Measurements from ENCODE around the gene PID1.

PID1 gene

GRCh38 chr2:229099231-229099630 lies 171.9 kb downstream of the PID1 start:
- DNase-seq (ENCODE audit: low read depth in 1 of 2, low spot score in 1 of 2), result no peak

GRCh38 chr2:229098801-229099200 lies 172.3 kb downstream of the PID1 start:
- Histone ChIP-seq H3K4me3 (replicated peaks; ENCODE audit: insufficient read depth, low read length) (no peak overlapping the region), H3K27me3 (ENCODE audit: insufficient read depth, poor library complexity, severe bottlenecking) (no peaks in the 10 kb centered on the region), H3K27ac (replicated peaks) (no peak overlapping the region)
- TF ChIP-seq GABPA (IDR thresholded peaks at IDR 0.05; ENCODE audit: low read depth) (no peak), POLR2AphosphoS5 (IDR thresholded peaks at IDR 0.05; ENCODE audit: low read depth) (no peak), REST (IDR thresholded peaks at IDR 0.05; ENCODE audit: insufficient replicate concordance, low read depth) (no peak), CTCF (IDR thresholded peaks at IDR 0.05; ENCODE audit: insufficient read depth, low read length) (no peak), SPI1 (IDR thresholded peaks at IDR 0.05; ENCODE audit: borderline replicate concordance, low read depth) (no peak)
- no peak for DNase-seq (ENCODE audit: low read depth in 1 of 2, low spot score in 1 of 2)

More at GRCh38 chr2:229099231-229099630, 171.9 kb downstream of the PID1 start:
- Histone ChIP-seq H3K4me3 (replicated peaks; ENCODE audit: insufficient read depth, low read length) (no peak overlapping the region), H3K27me3 (ENCODE audit: insufficient read depth, poor library complexity, severe bottlenecking) (no peaks in the 10 kb centered on the region), H3K27ac (replicated peaks) (no peak overlapping the region)
- TF ChIP-seq SPI1 (IDR thresholded peaks at IDR 0.05; ENCODE audit: borderline replicate concordance, low read depth) (no peak), REST (IDR thresholded peaks at IDR 0.05; ENCODE audit: insufficient replicate concordance, low read depth) (no peak), GABPA (IDR thresholded peaks at IDR 0.05; ENCODE audit: low read depth) (no peak), CTCF (IDR thresholded peaks at IDR 0.05; ENCODE audit: insufficient read depth, low read length) (no peak)

GRCh38 chr2:229096409-229097066 lies 174.5 kb downstream of the PID1 start:
- TF ChIP-seq GABPA (IDR thresholded peaks at IDR 0.05; ENCODE audit: low read depth), result no peak
- Histone ChIP-seq H3K27ac (replicated peaks) (no peak overlapping the region), H3K4me3 (replicated peaks; ENCODE audit: insufficient read depth, low read length) (no peak overlapping the region), H3K27me3 (ENCODE audit: insufficient read depth, poor library complexity, severe bottlenecking) (no peaks in the 10 kb centered on the region)
- no peak for DNase-seq (ENCODE audit: low read depth in 1 of 2, low spot score in 1 of 2)

GRCh38 chr2:229095472-229095871 lies 175.6 kb downstream of the PID1 start:
- Histone ChIP-seq H3K27ac (replicated peaks) (no peak overlapping the region), H3K27me3 (ENCODE audit: insufficient read depth, poor library complexity, severe bottlenecking) (no peaks in the 10 kb centered on the region), H3K4me3 (replicated peaks; ENCODE audit: insufficient read depth, low read length) (no peak overlapping the region)
- DNase-seq (ENCODE audit: low read depth in 1 of 2, low spot score in 1 of 2), result no peak
- no peak for TF ChIP-seq POLR2AphosphoS5 (IDR thresholded peaks at IDR 0.05; ENCODE audit: low read depth)
- TF ChIP-seq CTCF (IDR thresholded peaks at IDR 0.05; ENCODE audit: insufficient read depth, low read length), result no peak
- TF ChIP-seq REST (IDR thresholded peaks at IDR 0.05; ENCODE audit: insufficient replicate concordance, low read depth), result no peak
- no peak for TF ChIP-seq GABPA (IDR thresholded peaks at IDR 0.05; ENCODE audit: low read depth)
